GM06990 (cell line): ENCODE data around the gene YIPF1.

Experiments
- DNase-seq: peaks from one replicate; pipeline ENCODE4 v3.0.0-alpha.2; 2011; ENCODE audit not compliant: insufficient read length; ENCODE audit errors: extremely low read depth
- H3K27me3 ChIP-seq: replicated peaks from 2 replicates; pipeline ENCODE4 v1.6.0; 2011; ENCODE audit warnings: low read length; ENCODE audit not compliant: control insufficient read depth, insufficient read depth
- H3K36me3 ChIP-seq: 2 replicates; pipeline ENCODE4 v1.5.1; 2011; ENCODE audit warnings: low read length; ENCODE audit not compliant: control insufficient read depth, insufficient read depth
- H3K4me3 ChIP-seq: replicated peaks from 2 replicates; pipeline ENCODE4 v1.5.1; 2011; ENCODE audit warnings: low read depth, mild to moderate bottlenecking, control low read depth, low read length
- CTCF ChIP-seq: IDR thresholded peaks from 2 replicates; pipeline ENCODE4 v1.5.1; 2011; ENCODE audit warnings: low read length, control low read depth, mild to moderate bottlenecking, inconsistent platforms; ENCODE audit not compliant: insufficient read depth, poor library complexity, severe bottlenecking

The YIPF1 gene

GRCh38 chr1:53902235-53903138 is 12.9 kb upstream of the YIPF1 start:
- Histone ChIP-seq H3K4me3 (no peak overlapping the region), H3K36me3 (no peaks in the 10 kb centered on the region; the same call in 1 of the 2 replicates), H3K27me3 (no peaks in the 10 kb centered on the region)
- no peak for DNase-seq
- no peak for TF ChIP-seq CTCF

GRCh38 chr1:53899708-53900107 is 10.1 kb upstream of the YIPF1 start:
- no peak for TF ChIP-seq CTCF
- Histone ChIP-seq H3K36me3 (no peaks in the 10 kb centered on the region), H3K27me3 (no peaks in the 10 kb centered on the region), H3K4me3 (no peak overlapping the region)
- DNase-seq: no peak

GRCh38 chr1:53899206-53899628 is 9.6 kb upstream of the YIPF1 start:
- no peaks in the 10 kb centered on the region for H3K36me3 ChIP-seq
- H3K4me3 ChIP-seq: no peak overlapping the region
- no peak for TF ChIP-seq CTCF
- DNase-seq: no peak
- no peaks in the 10 kb centered on the region for H3K27me3 ChIP-seq

GRCh38 chr1:53896635-53897229 is 7.1 kb upstream of the YIPF1 start:
- Histone ChIP-seq H3K27me3 (no peaks in the 10 kb centered on the region), H3K4me3 (no peak overlapping the region)
- no peak for DNase-seq

GRCh38 chr1:53895421-53895820 is 5.8 kb upstream of the YIPF1 start:
- no peaks in the 10 kb centered on the region for H3K27me3 ChIP-seq
- TF ChIP-seq CTCF: no peak
- no peaks in the 10 kb centered on the region for H3K36me3 ChIP-seq
- no peak for DNase-seq
- H3K4me3 ChIP-seq: no peak overlapping the region

More at GRCh38 chr1:53896635-53897229, 7.1 kb upstream of the YIPF1 start:
- H3K36me3 ChIP-seq: no peaks in the 10 kb centered on the region
- TF ChIP-seq CTCF: no peak
